HG03095 (cell line): ENCODE data around the gene UPF1.

ENCODE experiments used
- ATAC-seq: cut with Tn5 transposase; IDR thresholded peaks from one replicate; pipeline ENCODE4 v1.9.1; 2021; ENCODE audit warnings: moderate library complexity; ENCODE audit not compliant: unreplicated experiment

The UPF1 gene

DNA sequence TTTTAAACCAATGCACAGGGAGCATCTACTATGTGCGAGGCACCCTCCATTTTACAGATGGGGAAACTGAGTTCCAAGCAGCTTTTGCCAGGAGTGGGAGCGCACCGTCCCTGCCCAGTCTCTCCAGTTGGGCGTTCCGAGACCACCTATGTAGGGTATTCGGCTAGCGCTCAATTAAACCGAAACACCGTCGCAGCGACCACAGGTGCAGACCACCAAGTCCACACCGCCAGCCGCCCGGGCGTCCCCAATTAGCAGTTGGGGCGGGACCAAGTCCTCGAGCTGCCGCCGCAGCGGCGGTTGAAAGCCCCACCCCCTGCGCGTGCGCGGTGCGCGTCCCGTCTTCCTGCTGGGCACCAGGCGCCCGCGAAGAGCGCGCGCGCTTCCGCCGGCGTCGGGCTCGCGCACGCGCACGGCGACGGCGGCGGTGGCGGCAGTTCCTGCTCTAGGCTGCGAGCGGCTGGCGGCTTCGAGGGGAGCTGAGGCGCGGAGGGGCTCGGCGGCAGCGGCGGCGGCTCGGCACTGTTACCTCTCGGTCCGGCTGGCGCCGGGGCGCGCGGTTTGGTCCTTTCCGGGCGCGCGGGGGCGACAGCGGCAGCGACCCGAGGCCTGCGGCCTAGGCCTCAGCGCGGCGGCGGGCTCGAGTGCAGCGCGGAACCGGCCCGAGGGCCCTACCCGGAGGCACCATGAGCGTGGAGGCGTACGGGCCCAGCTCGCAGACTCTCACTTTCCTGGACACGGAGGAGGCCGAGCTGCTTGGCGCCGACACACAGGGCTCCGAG lies at the start of gene UPF1:
TSS of gene UPF1 (plus strand) at position 436 of the 782 bp plus-strand sequence. CDS start at position 687, 251 bp downstream.
- peak; percentile 52 for ATAC-seq

DNA sequence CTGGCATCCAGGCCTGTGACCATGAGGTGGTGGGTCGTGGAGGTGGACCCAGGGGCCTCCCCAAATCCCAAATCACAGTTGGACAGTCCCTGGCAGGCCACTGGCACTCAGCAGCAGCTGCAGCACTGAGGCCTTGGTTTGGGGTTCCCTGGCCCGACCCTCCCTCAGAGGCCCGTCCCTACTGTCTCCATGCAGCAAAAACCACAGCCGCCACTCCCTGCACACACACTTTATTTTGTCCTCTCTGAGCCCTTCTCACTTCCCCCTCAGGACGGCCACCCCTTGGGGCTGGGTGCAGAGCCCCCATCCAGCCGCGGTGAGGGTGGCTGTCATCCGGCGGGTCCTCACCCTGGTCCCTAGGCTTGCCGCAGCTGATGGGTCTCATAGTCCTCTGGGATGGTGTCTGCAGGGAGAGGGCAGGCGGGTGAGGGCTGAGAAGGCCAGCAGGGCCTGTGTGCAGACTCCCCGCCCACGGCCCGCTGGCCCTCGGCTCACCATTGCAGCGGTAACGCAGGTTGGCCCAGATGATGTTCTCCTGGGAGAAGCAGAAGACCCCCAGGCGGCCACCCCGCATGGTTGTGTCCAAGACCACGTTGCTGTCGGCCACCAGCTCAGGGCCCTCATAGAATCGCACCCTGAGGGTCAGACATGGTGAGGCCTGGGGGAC lies 49.1 kb upstream of the UPF1 start:
- ATAC-seq: no peak

DNA sequence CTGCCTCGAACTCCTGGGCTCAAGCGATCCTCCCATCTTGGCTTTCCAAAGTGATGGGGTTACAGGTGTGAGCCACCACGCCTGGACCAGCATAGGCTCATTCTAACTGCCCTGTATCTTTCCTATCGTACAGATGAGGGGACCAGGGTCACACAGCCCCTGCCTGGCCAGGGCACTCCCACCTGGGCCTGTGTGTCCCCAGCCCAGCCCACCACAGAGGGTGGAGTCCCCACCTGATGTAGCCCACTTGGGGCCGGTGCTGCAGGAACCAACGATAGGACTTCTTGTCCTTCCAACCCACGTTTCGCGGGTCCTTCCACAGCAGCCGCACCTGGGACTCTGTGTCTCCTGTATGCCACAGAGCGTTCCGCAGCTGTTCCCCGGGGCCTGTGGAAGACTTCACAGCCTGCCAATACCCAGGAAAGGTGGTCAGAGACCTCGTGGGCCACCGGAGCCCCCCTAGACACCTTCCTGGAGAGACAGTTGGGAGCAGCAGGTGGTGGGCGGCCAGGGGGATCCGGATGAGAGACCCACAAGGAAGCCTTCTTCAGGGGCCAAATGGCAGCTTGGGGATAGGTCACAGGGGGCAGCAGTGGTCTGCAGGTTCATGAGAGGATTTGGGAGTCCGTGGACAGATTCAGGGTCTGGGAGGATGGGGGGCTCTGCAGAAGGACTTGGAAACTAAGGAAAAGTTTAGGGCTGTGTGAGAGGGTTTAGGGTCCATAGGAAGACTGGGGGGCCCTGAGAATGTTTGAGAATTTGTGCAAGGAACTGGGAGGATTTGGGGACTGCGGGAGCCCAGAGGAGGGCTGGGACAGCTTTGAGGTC lies 47.6 kb upstream of the UPF1 start:
- ATAC-seq: no peak

DNA sequence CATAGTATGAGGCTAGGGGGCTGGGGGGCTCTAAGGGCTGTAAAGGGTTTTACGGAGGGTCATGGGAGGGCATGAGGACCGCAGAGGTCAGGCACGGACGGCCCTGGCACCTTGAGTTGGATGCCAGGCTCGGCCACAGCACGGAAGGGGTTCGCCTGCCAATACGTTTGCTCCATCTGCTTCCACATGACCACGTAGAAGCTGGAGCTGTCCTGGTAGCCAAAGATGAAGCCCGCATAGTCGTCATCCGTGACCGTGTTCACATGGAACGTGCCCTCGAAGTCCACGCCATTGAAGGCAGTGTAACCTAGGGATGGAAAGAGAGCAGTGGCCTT lies 47.0 kb upstream of the UPF1 start:
- no peak for ATAC-seq

DNA sequence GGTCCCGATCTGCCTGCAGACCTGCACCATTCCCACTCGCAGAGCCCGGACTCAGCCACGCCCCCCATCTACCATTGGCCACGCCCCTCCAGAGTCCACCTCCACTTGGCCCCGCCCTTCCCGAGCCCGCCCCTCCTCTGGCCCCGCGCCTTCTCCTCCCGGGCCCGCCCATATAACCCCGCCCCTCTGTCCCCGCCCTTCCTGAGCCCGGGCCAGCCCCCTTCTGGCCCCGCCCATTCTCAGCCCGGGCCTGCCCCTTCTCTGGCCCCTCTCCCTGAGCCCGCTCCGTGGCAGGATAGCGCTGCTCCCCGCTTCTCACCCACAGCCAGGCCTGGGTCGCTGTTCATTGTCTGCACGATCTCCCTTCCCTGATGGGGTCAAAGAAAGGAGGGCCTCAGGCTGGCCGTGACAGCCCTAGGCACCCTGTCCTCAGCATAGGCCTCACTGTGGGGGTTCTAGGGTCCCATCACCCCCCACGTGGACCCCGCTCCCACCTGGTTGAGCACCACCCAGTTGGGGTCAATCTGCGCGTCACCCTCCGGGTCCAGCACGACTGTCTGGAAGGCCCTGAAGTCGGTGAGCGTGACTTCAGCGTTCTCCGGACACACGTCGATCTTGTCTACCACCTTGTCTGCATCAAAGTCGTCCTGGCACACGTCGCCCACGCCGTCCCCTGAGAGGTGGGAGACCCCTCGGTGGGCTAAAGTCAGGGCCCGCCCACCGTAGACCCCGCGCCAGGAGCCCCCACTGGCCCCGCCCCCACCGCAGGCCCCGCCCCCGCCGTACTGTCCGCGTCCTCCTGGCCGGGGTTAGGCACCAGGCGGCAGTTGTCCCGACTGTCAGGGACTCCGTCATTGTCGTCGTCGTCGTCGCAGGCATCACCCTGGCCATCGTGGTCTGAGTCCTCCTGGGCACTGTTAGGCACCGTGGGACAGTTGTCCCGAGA lies 46.3 kb upstream of the UPF1 start:
- ATAC-seq: no peak

DNA sequence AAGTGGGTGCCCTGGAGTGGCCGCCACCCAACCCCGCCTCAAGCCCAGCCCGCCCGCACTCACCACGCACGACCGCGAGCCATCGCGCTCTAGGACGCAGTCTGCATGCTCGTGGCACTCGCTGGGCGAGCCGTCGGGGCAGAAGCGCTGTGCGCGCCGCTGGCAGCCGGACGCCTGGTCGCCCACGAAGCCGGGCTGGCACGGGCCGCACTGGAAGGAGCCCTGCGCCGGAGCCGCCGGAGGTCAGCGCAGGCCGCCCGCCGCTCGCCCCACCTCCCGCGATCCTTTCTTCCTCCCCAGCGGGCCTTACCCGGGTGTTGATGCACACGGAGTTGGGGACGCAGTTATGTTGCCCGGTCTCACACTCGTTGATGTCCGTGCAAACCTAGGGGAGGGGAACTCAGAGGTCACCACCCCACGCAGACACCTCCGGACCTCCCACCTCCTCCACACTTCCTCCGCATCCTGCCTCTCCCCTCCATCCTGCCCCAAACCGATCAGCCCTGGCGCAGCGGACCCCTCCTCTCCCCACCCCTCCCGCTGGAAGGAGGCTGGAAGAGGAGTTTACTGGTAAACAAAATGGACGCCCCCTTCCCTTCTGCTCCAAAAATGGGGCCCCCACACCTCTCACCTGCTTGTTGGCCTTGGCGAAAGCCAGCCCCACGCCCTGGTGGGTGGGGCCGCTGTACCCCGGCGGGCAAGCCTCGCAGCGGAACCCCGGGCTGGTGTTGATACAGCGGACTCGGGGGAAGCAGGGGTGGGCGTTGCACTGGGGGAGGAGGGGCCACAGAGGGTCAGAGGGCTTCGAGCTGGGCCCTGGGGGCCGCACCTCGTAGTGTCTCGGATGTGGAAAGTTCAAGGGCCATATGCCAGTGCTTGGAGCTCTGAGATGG lies 43.0 kb upstream of the UPF1 start:
- no peak for ATAC-seq

DNA sequence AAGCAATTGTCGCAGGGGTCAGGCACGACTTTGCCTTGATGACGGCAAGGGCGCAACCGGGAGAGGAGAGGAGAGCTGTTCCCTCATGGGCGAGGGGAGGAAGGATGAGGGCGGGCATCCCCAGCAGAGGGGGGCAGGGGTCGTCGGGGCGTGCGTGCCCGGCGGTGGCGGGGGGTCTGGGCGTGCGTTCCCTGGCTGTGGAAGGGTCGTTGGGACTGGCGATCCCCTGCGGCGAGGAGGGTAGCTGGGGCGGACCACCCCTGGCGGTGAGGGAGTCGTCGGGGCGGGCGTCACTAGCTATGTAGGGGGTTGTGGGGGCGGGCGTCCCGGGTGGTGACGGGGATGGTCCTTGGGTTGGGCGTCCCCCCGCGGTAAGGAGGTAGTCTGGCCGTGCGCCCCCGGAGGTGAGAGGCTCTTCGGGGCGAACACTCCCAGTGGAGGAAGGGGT lies 42.3 kb upstream of the UPF1 start:
- no peak for ATAC-seq

DNA sequence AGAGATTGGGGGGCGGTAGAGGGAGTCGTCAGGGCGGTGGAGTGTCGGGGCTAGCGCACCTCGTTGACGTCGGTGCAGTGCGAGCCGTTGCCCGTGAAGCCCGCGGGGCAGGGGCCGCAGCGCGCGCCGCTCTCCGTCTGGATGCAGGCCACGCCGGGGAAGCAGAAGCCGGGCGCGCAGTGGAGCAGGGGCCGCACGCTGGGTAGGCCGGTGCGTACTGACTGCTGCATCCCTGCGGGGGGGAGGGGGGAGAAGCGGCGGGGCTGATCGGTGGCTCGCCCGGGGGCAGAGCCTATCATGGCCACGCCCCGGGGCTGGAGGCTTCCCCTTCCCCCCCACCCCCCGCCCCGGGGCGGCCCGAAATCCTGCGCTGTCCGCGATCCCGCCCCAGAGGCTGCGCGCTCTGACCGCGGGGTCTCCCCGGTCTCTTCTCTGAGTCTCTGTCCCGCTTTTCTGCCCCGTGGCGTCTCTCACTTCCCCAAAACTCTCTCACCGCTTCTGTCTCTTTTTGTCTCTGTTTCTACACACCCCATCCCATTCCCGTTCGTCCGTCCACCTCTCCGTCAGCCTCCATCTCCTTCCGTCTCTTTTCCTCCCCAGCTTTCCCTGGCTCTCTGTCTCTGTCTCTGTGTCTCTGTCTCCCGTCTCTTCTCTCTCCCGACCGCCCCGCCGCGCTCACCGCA lies 41.7 kb upstream of the UPF1 start:
- ATAC-seq: no peak

DNA sequence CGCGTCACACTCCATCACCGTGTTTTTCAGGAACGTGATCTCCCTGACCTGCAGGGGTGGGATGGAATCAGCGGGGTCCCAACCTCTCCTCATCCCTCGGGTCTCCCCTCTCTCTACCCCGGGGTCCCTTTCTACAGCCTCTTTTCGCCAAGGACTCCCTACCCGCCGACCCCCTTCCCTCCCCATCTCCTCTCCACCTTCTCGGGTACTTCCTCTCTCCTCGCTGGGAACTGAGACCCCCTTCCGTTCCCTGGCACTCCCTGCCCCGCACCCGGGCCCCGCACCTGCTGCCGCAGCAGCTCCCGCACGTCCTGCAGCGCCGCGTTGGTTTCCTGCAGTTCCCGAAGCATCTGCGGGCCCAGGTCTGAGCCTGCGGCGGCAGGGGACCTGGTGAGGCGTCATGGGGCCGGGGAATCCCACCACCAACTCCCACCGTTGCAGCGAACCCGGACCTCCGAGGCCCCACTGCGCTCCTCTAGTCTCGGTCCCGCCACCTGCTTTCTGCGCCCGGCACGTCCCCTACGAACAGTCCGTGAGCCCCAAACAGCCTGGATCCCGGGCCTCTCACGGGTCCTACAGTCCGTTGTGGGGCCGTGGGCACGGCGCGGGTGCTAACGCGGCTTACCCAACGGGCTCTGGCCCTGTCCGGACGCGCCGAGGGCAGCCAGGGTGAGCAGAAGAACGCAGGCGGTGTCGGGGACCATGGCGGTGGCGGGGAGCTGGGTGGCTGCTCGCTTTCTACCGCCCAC lies 41.0 kb upstream of the UPF1 start, which contains the start of gene COMP:
TSS of gene COMP (minus strand) at position 740 of the 749 bp plus-strand sequence. CDS start at position 704, 36 bp downstream.
- ATAC-seq: no peak

DNA sequence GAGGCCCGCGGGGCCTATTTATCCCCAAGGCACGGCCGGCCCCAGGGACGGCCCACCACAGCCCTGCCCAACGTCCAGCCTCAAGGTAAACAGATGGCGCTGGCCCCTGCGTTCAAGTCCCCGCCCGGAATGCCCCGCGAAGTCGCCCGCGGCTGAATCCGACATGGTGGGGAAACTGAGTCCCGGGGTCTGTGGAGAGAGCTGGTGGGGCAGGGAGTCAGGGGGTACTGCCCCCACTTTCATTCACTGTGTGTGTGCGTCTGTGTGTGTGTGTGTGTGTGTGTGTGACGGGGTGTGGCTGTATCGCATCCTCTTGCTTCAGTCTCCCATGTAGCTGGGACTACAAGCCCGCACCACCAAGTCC lies 40.5 kb upstream of the UPF1 start:
- ATAC-seq: no peak

DNA sequence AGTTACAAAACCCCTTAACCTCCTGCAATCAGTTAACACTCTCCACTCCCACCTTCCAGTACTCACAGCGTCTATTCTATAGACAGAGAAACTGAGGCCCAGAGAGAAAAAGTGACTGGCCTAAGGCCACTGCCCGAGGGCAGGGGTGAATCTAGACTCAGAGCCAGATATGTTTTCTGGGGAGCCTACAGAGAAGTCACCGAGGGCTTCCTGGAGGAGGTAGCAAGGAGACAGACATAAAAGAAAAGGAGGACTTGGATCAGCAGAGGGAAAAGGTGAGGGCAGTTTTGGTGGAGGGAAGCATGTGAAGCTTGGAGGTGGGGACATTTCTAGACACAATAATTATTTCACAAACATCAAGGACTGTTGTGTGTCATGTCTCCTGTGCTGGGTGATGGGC lies 39.1 kb upstream of the UPF1 start:
- no peak for ATAC-seq

DNA sequence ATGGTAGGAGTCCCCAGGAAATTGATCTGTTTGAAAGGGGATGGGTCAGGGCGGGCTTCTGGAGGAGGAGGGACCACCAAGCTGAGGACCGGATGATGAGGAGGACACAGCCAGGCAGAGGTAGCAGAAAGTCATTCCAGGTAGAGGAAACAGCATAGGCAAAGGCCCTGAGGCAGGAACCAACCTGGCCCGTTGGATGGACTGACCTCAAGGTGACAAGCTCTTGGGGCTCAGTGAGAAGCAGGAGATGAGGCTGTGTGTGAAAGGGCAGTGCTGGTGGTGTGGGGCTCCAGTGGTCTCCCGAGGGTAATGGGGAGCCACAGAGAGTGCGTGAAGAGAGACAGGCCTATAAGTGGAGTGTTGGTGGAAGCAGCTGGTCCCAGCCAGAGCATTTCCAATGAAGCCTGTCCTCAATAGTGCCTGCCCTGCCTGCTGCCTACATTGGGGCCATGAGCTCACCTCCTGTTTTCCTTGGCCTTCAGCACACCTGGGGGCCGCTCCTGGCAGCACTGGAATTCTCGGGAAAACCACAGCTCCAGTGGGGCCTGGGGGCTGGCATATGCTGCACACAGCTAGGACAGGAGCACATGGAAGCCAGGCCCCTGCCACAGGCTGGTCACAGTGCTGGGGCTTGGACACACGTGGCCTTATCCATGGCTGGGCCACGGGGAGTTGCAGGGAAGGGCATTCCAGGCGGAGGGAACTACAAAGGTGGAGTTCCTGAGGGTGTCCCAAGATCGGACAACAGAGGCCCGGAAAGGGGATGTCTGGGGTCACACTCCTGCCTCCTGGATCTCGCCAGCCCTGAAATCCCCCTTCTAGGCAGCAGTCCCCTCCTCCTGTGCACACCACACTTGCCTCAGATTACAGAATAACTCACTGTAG lies 38.4 kb upstream of the UPF1 start:
- ATAC-seq: no peak

DNA sequence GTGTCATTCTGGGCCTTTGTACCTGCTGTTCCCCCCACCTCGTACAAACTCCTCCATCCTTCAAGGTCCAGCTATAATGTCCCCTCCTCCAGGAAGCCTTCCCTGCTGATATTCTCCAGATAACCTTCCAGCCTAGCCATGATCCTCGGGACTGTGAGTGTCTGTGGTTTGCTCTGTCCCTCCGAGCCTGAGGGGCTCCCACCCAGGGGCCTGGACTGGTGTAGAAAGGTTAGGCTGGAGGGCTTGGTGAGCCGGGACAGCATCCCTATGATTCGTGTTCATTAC lies 37.8 kb upstream of the UPF1 start:
- ATAC-seq: no peak

DNA sequence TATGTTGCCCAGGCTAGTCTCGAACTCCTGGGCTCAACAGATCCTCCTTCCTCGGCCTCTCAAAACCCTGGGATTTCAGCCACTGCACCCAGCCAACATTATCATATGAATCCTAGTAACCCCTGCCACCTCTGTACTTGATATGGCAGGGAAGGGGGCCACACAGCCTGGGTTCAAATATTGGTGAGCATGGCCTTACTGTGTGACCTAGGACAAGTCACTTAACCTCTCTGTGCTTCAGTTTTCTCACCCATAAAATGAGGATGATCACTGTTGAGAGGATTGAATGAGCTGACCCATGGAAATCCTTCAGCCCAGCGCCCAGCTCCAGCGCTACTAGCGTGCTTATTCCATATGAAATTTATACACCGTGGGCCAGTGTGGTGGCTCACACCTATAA lies 37.1 kb upstream of the UPF1 start:
- no peak for ATAC-seq

DNA sequence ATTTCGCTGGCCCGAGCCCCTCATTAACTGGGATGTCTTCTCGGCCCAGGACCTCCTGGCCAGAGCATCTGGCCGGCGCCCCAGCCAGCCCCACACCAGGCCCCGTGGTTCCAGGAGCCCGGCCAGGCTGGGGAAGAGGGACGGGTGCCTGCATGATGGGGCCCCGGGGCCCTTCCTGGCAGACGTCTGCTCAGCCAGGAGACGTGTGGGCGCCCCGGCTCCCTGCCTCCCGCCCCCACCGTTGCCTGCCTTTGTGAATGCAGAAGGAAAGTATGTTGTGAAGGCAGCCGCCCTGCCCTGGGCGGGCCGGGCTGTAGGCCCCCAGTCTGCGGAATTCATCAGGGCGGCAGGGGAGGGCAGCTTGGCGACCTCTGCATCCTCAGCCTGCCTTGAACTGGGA lies 36.2 kb upstream of the UPF1 start:
- no peak for ATAC-seq

DNA sequence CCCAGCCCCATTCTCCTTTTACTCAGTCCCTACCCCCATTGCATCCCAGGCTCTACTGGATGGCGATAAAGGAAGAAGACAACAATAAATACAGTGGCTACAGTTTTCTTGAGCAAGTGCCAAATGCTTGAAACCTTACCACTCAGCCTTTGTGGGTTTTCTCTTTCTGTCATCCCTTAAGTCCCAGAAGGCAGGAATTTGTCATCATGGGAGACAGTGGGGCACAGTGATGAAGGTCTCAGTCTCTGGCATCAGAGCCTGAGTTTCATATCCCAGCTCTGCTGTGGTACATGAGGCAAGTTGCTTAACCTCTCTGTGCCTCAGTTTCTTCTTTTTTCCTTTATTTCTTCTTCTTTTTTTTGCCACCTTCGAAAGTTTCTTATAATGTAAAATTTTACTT lies 35.5 kb upstream of the UPF1 start:
- ATAC-seq: no peak
